Neuronal stem cell (in vitro differentiated cells): ENCODE results near the gene PCYOX1L.

Source experiments
- DNase-seq: peaks from one replicate; pipeline ENCODE4 v3.0.0-alpha.2; 2013; ENCODE audit warnings: low spot score
- H2AFZ ChIP-seq: one replicate; pipeline ENCODE4 v1.6.1; 2013; ENCODE audit warnings: mild to moderate bottlenecking, low read length, inconsistent platforms
- H2AK5ac ChIP-seq: 2 replicates; pipeline ENCODE4 v1.6.1; 2013; ENCODE audit warnings: low read depth, mild to moderate bottlenecking, inconsistent platforms, low read length, moderate library complexity, mixed read lengths
- H2BK120ac ChIP-seq: 2 replicates; pipeline ENCODE4 v1.6.1; 2013; ENCODE audit warnings: low read depth, mild to moderate bottlenecking, inconsistent platforms, low read length, moderate library complexity, mixed read lengths
- H2BK12ac ChIP-seq: one replicate; pipeline ENCODE4 v1.6.1; 2013; ENCODE audit warnings: low read length, inconsistent platforms
- H2BK15ac ChIP-seq: 2 replicates; pipeline ENCODE4 v1.6.1; 2013; ENCODE audit warnings: mild to moderate bottlenecking, low read length, inconsistent platforms, mixed read lengths
- H2BK5ac ChIP-seq: one replicate; pipeline ENCODE4 v1.6.1; 2013; ENCODE audit warnings: inconsistent platforms, mild to moderate bottlenecking, low read length, moderate library complexity
- H3K14ac ChIP-seq: one replicate; pipeline ENCODE4 v1.6.1; 2013; ENCODE audit warnings: low read length, inconsistent platforms
- H3K18ac ChIP-seq: 2 replicates; pipeline ENCODE4 v1.6.1; 2013; ENCODE audit warnings: low read length, inconsistent platforms
- H3K23ac ChIP-seq: 2 replicates; pipeline ENCODE4 v1.6.1; 2013; ENCODE audit warnings: low read depth, mild to moderate bottlenecking, mixed read lengths, low read length, inconsistent platforms; ENCODE audit not compliant: poor library complexity
- H3K27ac ChIP-seq: replicated peaks from 3 replicates; pipeline ENCODE4 v1.5.1; 2013; ENCODE audit warnings: low read length, inconsistent platforms
- H3K27me3 ChIP-seq, 3 experiments: 2 replicates each; pipeline ENCODE4 v1.6.1; 2013; ENCODE audit warnings: low read length in 3 of 3, mild to moderate bottlenecking in 2 of 3, inconsistent platforms in 1 of 3, low read depth in 1 of 3, mixed read lengths in 1 of 3, moderate library complexity in 1 of 3; ENCODE audit not compliant: control insufficient read depth in 3 of 3, insufficient read depth in 3 of 3
- H3K36me3 ChIP-seq, 2 donors: replicated peaks in 1 of 2; 2 replicates each; pipeline ENCODE4 v1.6.1; 2013; ENCODE audit warnings: low read length in 2 of 2; ENCODE audit not compliant: control insufficient read depth in 2 of 2, insufficient read depth in 2 of 2
- H3K4ac ChIP-seq: 2 replicates; pipeline ENCODE4 v1.6.1; 2013; ENCODE audit warnings: inconsistent platforms, mild to moderate bottlenecking, low read length, moderate library complexity
- H3K4me1 ChIP-seq, 2 donors: 1 replicate in 1 of 2; 2 replicates in 1 of 2; pipeline ENCODE4 v1.6.1; 2013; ENCODE audit warnings: low read length in 2 of 2, low read depth in 1 of 2; ENCODE audit not compliant: control insufficient read depth in 2 of 2, insufficient read depth in 1 of 2
- H3K4me2 ChIP-seq: one replicate; pipeline ENCODE4 v1.6.1; 2013; ENCODE audit warnings: mild to moderate bottlenecking, low read length, inconsistent platforms; ENCODE audit not compliant: insufficient read depth, poor library complexity, severe bottlenecking
- H3K4me3 ChIP-seq, 2 donors: 2 replicates each; pipeline ENCODE4 v1.5.1; 2013; ENCODE audit warnings: low read length in 2 of 2, mild to moderate bottlenecking in 2 of 2, inconsistent platforms in 1 of 2, moderate library complexity in 1 of 2
- H3K79me1 ChIP-seq: one replicate; pipeline ENCODE4 v1.6.1; 2013; ENCODE audit warnings: low read depth, mild to moderate bottlenecking, inconsistent platforms, low read length, moderate library complexity
- H3K9ac ChIP-seq: one replicate; pipeline ENCODE4 v1.6.1; 2013; ENCODE audit warnings: mild to moderate bottlenecking, low read depth, low read length, inconsistent platforms; ENCODE audit not compliant: poor library complexity
- H3K9me3 ChIP-seq, 2 donors: replicated peaks in 1 of 2; 2 replicates each; pipeline versions ENCODE3 to v1.6.1; 2013; ENCODE audit warnings: low read length in 2 of 2, mild to moderate bottlenecking in 2 of 2, inconsistent platforms in 1 of 2, low read depth in 1 of 2, mixed read lengths in 1 of 2, moderate library complexity in 1 of 2; ENCODE audit not compliant: control insufficient read depth in 2 of 2, insufficient read depth in 1 of 2
- H4K8ac ChIP-seq: one replicate; pipeline ENCODE4 v1.6.1; 2013; ENCODE audit warnings: low read depth, mild to moderate bottlenecking, inconsistent platforms, low read length, moderate library complexity
- H4K91ac ChIP-seq: one replicate; pipeline ENCODE4 v1.6.1; 2013; ENCODE audit warnings: low read length, low read depth, mild to moderate bottlenecking, inconsistent platforms; ENCODE audit not compliant: poor library complexity
- WGBS, 2 donors: extraction: QIAGEN DNeasy Blood & Tissue Kit; methylation state at CpG; one replicate each; pipeline ENCODE4 v1.1.7; 2013; ENCODE audit warnings: missing lambda C conversion rate in 2 of 2, mixed read lengths in 1 of 2; ENCODE audit not compliant: insufficient read length in 2 of 2, insufficient replicate concordance in 1 of 2; ENCODE audit errors: extremely low coverage in 2 of 2; 5-methylcytosine and 5-hydroxymethylcytosine counted together

PCYOX1L gene

DNA sequence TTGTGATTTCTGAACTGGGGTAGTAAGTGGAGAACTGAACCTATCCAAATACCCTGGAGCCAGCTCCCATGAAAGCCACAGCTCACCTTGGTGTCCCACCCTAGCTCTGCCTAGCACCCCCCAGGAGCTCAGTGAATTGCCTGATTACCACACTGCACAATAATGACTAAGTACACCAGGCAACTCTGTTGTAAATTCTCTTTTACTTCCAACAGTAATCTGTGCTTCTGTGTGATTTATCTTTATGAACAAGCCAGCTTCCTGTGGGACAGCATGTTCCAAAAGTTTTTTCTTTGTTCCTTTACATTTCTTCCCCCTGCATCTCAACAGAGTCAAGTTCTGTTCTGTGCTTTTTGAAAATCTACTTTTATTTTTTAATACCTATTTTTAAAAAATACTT is 34.6 kb upstream of the PCYOX1L start:
- Histone ChIP-seq H3K4ac (no peak overlapping the region), H3K4me3 (no peak overlapping the region), H3K4me1 (peaks cover 0 to 7% of the 10 kb centered on the region in 2 donors), H3K36me3 (no peaks in the 10 kb centered on the region), H2AK5ac (no peak overlapping the region), H3K9ac (no peak overlapping the region), H2BK5ac (no peak overlapping the region), H3K18ac (no peak overlapping the region), H3K14ac (no peak overlapping the region), H3K27ac (no peak overlapping the region), H2BK120ac (no peak overlapping the region), H2AFZ (no peak overlapping the region), H2BK15ac (no peak overlapping the region), H4K91ac (no peak overlapping the region), H3K9me3 (no peaks in the 10 kb centered on the region), H2BK12ac (no peak overlapping the region), H3K23ac (no peak overlapping the region), H3K79me1 (no peaks in the 10 kb centered on the region), H3K27me3 (no peaks in the 10 kb centered on the region), H4K8ac (no peak overlapping the region), H3K4me2 (no peak overlapping the region)
- no peak for DNase-seq

DNA sequence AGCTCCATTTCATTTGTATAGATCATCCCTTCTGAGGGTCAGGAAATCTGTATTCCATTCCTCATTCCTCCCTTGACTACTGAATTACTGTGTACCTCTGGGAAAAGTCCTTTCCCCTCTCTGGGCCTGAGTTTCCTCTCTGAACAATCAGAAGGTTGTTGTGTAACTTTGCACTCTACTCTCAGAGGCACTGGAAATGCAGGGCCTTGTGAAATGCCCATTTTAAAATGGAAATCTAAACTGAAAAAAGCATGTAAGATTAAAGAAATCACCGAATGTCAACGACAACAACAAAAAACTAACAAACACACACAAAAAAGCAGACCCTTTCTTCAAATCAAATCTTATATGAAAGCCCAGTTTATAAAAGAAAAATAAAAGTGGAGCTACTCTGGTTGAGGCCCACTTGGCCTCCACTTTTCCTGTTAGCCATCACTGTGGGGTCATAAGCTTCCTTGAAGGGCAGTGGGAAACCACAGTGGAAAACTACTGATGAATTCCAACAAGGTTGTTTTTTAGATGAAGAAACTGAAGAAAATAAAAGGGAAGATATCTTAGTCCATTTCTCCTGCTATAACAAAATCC is 34.1 kb upstream of the PCYOX1L start:
- Histone ChIP-seq H4K8ac (no peak overlapping the region), H2BK15ac (no peak overlapping the region), H3K4ac (no peak overlapping the region), H4K91ac (no peak overlapping the region), H3K36me3 (no peaks in the 10 kb centered on the region), H2BK120ac (no peak overlapping the region), H2AFZ (no peak overlapping the region), H2AK5ac (no peak overlapping the region), H3K18ac (no peak overlapping the region), H3K9ac (no peak overlapping the region), H2BK5ac (no peak overlapping the region), H2BK12ac (no peak overlapping the region), H3K23ac (no peak overlapping the region), H3K14ac (no peak overlapping the region), H3K9me3 (no peaks in the 10 kb centered on the region), H3K4me3 (no peak overlapping the region), H3K27ac (no peak overlapping the region), H3K27me3 (no peaks in the 10 kb centered on the region), H3K4me1 (peaks cover 0 to 7% of the 10 kb centered on the region in 2 donors), H3K79me1 (no peaks in the 10 kb centered on the region), H3K4me2 (no peak overlapping the region)
- no CpG with 5 or more reads among the region's 2 CpGs for WGBS, 2 donors
- no peak for DNase-seq

DNA sequence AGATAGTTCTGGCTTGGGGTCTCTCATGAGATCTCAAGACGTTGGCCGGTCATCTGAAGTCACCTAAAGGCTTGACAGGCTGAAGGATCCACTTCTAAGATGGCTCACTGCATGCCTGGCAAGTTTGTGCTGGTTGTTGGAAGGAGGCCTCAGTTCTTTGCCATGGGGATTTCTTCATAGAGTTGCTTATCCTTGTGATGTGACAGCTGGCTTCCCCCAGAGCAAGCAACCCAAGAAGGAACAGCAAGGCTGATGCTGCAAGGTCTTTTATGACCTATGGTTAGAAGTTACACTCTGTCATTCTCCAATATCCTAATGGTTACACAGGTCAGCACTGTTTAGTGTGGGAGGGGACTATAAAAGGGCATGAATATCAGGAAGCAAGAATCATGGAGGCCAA is 33.2 kb upstream of the PCYOX1L start:
- Histone ChIP-seq H3K14ac (no peak overlapping the region), H3K4me3 (no peak overlapping the region), H2BK120ac (no peak overlapping the region), H3K18ac (no peak overlapping the region), H3K4me1 (peaks cover 0 to 7% of the 10 kb centered on the region in 2 donors), H3K4ac (no peak overlapping the region), H3K79me1 (no peaks in the 10 kb centered on the region), H3K9me3 (no peaks in the 10 kb centered on the region), H3K4me2 (no peak overlapping the region), H2BK15ac (no peak overlapping the region), H2AK5ac (no peak overlapping the region), H3K23ac (no peak overlapping the region), H2BK12ac (no peak overlapping the region), H2BK5ac (no peak overlapping the region), H4K91ac (no peak overlapping the region), H3K9ac (no peak overlapping the region), H3K27me3 (no peaks in the 10 kb centered on the region), H2AFZ (no peak overlapping the region), H3K27ac (no peak overlapping the region), H4K8ac (no peak overlapping the region), H3K36me3 (no peaks in the 10 kb centered on the region)
- WGBS, 2 donors: no CpG with 5 or more reads among the region's 2 CpGs
- DNase-seq: no peak

DNA sequence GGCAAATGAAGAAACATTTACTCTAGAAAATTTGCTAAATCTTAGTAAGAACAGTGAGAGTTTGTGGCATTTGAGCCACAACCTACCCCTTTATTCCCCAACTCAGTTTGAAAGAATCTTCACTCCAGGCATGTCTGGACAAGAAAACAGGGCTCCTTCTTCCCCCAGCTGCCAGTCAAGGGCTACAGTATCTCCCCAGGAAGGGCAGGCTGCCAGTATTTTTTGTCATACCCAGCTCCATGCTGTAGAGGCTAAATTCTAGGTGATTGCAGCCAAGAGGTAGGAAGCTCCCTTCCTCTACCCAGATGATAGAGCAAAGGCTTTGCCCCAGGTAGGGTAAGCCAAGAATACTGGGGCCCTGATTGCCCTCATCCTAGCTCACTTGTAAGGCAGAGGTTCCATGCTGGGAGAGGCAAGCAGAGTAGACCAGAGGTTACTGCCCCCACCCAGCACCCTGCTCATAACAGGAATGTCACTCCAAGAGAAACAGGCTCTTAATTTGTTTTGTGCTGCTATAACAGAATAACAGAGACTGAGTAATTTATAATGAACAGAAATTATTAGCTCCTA is 32.6 kb upstream of the PCYOX1L start:
- Histone ChIP-seq H3K36me3 (no peaks in the 10 kb centered on the region), H2BK15ac (no peak overlapping the region), H3K18ac (no peak overlapping the region), H3K23ac (no peak overlapping the region), H3K9ac (no peak overlapping the region), H3K4me1 (peaks cover 0 to 7% of the 10 kb centered on the region in 2 donors), H3K4me2 (no peak overlapping the region), H2AK5ac (peak overlapping the region; percentile 5), H3K27me3 (no peaks in the 10 kb centered on the region), H3K4ac (no peak overlapping the region), H2BK5ac (no peak overlapping the region), H3K14ac (no peak overlapping the region), H4K91ac (no peak overlapping the region), H3K4me3 (no peak overlapping the region), H3K9me3 (no peaks in the 10 kb centered on the region), H2BK120ac (no peak overlapping the region), H3K79me1 (no peaks in the 10 kb centered on the region), H2BK12ac (no peak overlapping the region), H2AFZ (no peak overlapping the region), H4K8ac (no peak overlapping the region), H3K27ac (no peak overlapping the region)
- DNase-seq: no peak
